GM19035 (cell line): ENCODE results near the gene MTCH1.

Experiments used
- ATAC-seq: cut with Tn5 transposase; IDR thresholded peaks from one replicate; pipeline ENCODE4 v1.9.1; 2021; ENCODE audit not compliant: unreplicated experiment

MTCH1 gene

GRCh38 chr6:36929152-36929551 is 56.8 kb downstream of the MTCH1 start:
- ATAC-seq, result no peak

- ATAC-seq, result no peak
Measured at GRCh38 chr6:36928547-36928918, 57.5 kb downstream of the MTCH1 start.

GRCh38 chr6:36927691-36928546 is 58.1 kb downstream of the MTCH1 start:
- ATAC-seq, result no peak

- no peak for ATAC-seq
Measured at GRCh38 chr6:36926708-36927513, 59.1 kb downstream of the MTCH1 start.

GRCh38 chr6:36925809-36926208 is 60.2 kb downstream of the MTCH1 start:
- no peak for ATAC-seq

- ATAC-seq, result no peak
Measured at GRCh38 chr6:36924778-36925374, 61.1 kb downstream of the MTCH1 start.

- no peak for ATAC-seq
Measured at GRCh38 chr6:36924131-36924530, 61.9 kb downstream of the MTCH1 start.

GRCh38 chr6:36920546-36920945 is 65.5 kb downstream of the MTCH1 start:
- ATAC-seq, result no peak

- ATAC-seq, result no peak
Measured at GRCh38 chr6:36920049-36920448, 65.9 kb downstream of the MTCH1 start.
